NB4 (cell line): ENCODE results near the gene GLIPR1L1.

Experiments used
- DNase-seq: peaks from one replicate; pipeline ENCODE4 v3.0.0; 2010; ENCODE audit warnings: low read depth
- H3K4me3 ChIP-seq: one replicate; pipeline ENCODE4 v1.5.1; 2011; ENCODE audit warnings: mild to moderate bottlenecking, low read depth, low read length, moderate library complexity
- CTCF ChIP-seq: IDR thresholded peaks from one replicate; pipeline ENCODE4 v1.5.1; 2012; ENCODE audit warnings: low read depth, low read length
- MYC ChIP-seq: IDR thresholded peaks from 2 replicates; pipeline ENCODE4 v1.6.1; 2011; ENCODE audit warnings: low read depth, low read length
- POLR2A ChIP-seq: IDR thresholded peaks from 2 replicates; pipeline ENCODE4 v1.6.1; 2011; ENCODE audit warnings: mild to moderate bottlenecking; ENCODE audit not compliant: insufficient read length; ENCODE audit errors: extremely low read depth
- TF ChIP-seq, protein P1 (sequence below): IDR thresholded peaks from 2 replicates; pipeline ENCODE4 v1.6.1; 2011; ENCODE audit warnings: low read depth, low read length

GLIPR1L1 gene, protein sequence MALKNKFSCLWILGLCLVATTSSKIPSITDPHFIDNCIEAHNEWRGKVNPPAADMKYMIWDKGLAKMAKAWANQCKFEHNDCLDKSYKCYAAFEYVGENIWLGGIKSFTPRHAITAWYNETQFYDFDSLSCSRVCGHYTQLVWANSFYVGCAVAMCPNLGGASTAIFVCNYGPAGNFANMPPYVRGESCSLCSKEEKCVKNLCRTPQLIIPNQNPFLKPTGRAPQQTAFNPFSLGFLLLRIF

DNA sequence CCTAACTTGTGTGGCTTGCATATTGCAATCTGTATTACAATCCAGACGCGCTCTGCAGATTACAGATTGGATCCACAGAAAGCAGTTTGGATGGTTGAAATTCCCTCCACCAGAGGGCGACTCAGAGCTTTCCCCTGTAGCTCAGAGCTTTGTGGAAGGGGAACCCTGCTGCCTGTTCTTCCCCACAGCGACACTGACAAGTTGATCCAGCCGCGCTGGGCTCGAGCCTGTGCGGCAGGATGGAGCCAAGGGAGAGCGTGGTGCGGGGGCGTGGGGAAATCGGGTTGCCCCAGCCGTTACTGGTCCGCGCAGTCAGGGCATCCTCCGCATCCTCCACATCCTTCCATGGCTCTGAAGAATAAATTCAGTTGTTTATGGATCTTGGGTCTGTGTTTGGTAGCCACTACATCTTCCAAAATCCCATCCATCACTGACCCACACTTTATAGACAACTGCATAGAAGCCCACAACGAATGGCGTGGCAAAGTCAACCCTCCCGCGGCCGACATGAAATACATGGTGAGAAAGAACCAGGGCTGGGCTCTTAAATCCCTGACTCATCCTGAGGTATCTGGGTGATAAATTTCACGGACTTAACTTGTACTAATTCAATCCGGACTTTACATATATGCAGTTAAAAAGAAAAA, at the start of gene GLIPR1L1:
Gene GLIPR1L1, plus strand, starts transcription at position 287 of the 647 bp plus-strand sequence. Its CDS starts 59 bp downstream, at position 346.
- TF ChIP-seq POLR2A: no peak
- peak; percentile 88 for TF ChIP-seq CTCF
- peak; percentile 93 for DNase-seq
- H3K4me3 ChIP-seq: peak within 1 kb of the TSS; percentile 42

GRCh38 chr12:75288860-75289259, 45.6 kb upstream of the GLIPR1L1 start:
- no peak overlapping the region for H3K4me3 ChIP-seq
- no peak for TF ChIP-seq POLR2A
- TF ChIP-seq, protein P1, sequence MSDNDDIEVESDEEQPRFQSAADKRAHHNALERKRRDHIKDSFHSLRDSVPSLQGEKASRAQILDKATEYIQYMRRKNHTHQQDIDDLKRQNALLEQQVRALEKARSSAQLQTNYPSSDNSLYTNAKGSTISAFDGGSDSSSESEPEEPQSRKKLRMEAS: no peak
- no peak for TF ChIP-seq CTCF
- TF ChIP-seq MYC: no peak
- DNase-seq: no peak

GRCh38 chr12:75289753-75290152, 44.7 kb upstream of the GLIPR1L1 start:
- no peak for TF ChIP-seq POLR2A
- TF ChIP-seq CTCF: no peak
- TF ChIP-seq, protein P1: no peak
- TF ChIP-seq MYC: no peak
- H3K4me3 ChIP-seq: no peak overlapping the region
- DNase-seq: peak; percentile 8

GRCh38 chr12:75291014-75291413, 43.5 kb upstream of the GLIPR1L1 start:
- H3K4me3 ChIP-seq: no peak overlapping the region
- TF ChIP-seq, protein P1: no peak
- no peak for TF ChIP-seq POLR2A
- TF ChIP-seq CTCF: no peak
- no peak for TF ChIP-seq MYC
- DNase-seq: no peak

DNA sequence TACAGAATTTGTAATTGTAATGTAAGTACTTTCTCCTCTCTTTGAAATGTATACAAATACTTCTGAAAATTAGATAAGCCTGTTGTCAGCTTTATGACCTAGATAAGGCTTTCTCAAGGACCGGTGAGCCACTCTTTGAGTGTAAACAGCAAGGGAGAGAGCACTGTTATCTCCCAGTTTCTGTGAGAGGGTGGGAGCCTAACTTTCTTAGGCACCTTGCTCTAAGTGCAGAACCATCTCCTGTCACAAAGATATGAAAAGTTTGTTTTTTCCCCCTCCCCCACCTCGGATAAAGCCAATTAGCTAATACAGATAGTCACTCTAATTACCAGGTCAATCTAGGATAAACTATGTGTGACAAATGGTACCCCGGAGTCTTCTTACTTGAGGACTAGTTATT, 40.1 kb upstream of the GLIPR1L1 start:
- H3K4me3 ChIP-seq: no peak overlapping the region
- no peak for TF ChIP-seq POLR2A
- TF ChIP-seq, protein P1: no peak
- no peak for TF ChIP-seq CTCF
- TF ChIP-seq MYC: no peak
- DNase-seq: no peak
